Right lobe of liver (tissue), 6 donors: Measurements from ENCODE around the gene RAB42. TPM values are rescaled to one million over a fixed set of nuclear protein-coding genes. Genes with fewer than 3 reads are reported as not detected.

Source experiments
- ATAC-seq, 4 donors: fragments of 200-7000 bp; cut with Tn5 transposase; one replicate each; pipeline ENCODE4 v1.9.1; 2020; ENCODE audit warnings: mild to moderate bottlenecking in 4 of 4, moderate library complexity in 4 of 4
- DNase-seq, 3 donors: peaks; one replicate each; pipeline ENCODE4 v3.0.0-alpha.2; 2020
- H3K27ac ChIP-seq, 3 donors: fragments of 200-600 bp; one replicate each; pipeline ENCODE4 v1.8.0; 2022
- H3K27me3 ChIP-seq, 2 donors: fragments of 200-600 bp; one replicate each; pipeline ENCODE4 v1.8.0; 2022
- H3K36me3 ChIP-seq, 4 donors: fragments of 200-600 bp; sonication (generic) in 1 of 4; one replicate each; pipeline versions ENCODE4 v1.5.1 to v1.8.0; 2017 to 2022; ENCODE audit warnings: control low read depth in 1 of 4
- H3K4me1 ChIP-seq, 4 donors: fragments of 200-600 bp; sonication (generic) in 1 of 4; one replicate each; pipeline versions ENCODE4 v1.5.1 to v1.8.0; 2017 to 2022; ENCODE audit warnings: control low read depth in 1 of 4
- H3K4me3 ChIP-seq, 3 donors: fragments of 200-600 bp; one replicate each; pipeline ENCODE4 v1.8.0; 2022
- H3K9me3 ChIP-seq, 4 donors: fragments of 200-600 bp; sonication (generic) in 1 of 4; one replicate each; pipeline versions ENCODE4 v1.5.1 to v1.8.0; 2017 to 2022; ENCODE audit warnings: control low read depth in 1 of 4
- POLR2A ChIP-seq: fragments of 450-650 bp; IDR thresholded peaks from one replicate; pipeline ENCODE4 v1.6.1; 2017; ENCODE audit warnings: antibody characterized with exemption, mild to moderate bottlenecking
- WGBS: methylation state at CpG from one replicate; pipeline ENCODE4 v1.1.6; 2018; ENCODE audit warnings: low coverage, low lambda C conversion rate; ENCODE audit not compliant: insufficient coverage; ENCODE audit errors: missing lambda C conversion rate; 5-methylcytosine and 5-hydroxymethylcytosine counted together
- intact Hi-C, 2 donors: fragments of 100-400 bp; cut with DNase I; formaldehyde crosslinking; loops; one replicate each; pipeline versions ENCODE4 v1.11.2 to v1.14.1; 2022
- total RNA-seq, 6 experiments: library from RNA; depleted of rRNA in 2 of 6; stranded (reverse); fragments of >200 nt in 2 of 6; fragmentation: NEBNext Ultra II Directional in 3 of 6; extraction: Animal tissue kit (Norgen Biotek cat#: 25700) in 3 of 6; gene quantifications; one replicate each; pipeline versions ENCODE4 v1.1.0 to v1.2.4, GENCODE V29; 2016 to 2023
- TF ChIP-seq, protein P1 (sequence below), 4 donors: fragments of 200-600 bp in 3 of 4; fragments of 450-650 bp in 1 of 4; IDR thresholded peaks; one replicate each; pipeline versions ENCODE4 v1.5.1 to v1.8.0; 2016 to 2022; ENCODE audit warnings: antibody characterized with exemption in 4 of 4, mild to moderate bottlenecking in 2 of 4
- donor health status: DM: no; HTN: yes; CAD: no.
- donor health status: DM: no; HTN: no; CAD: no.
- donor health status: DM: no; HTN: no; CAD: no.
- donor health status: DM: no; HTN: yes; CAD: no.
- donor health status: DM: no; HTN: yes; CAD: no.

RAB42 gene
- total RNA-seq, 6 experiments from 2014 or later = 0.28 to 12.0 (median 1.2) TPM

- no peak overlapping the region for H3K27ac ChIP-seq
- no peaks in the 10 kb centered on the region for H3K4me1 ChIP-seq
- 100% methylated on average over 1 of the region's 2 CpGs for WGBS
- H3K27me3 ChIP-seq = no peaks in the 10 kb centered on the region
- H3K9me3 ChIP-seq = no peaks in the 10 kb centered on the region
- intact Hi-C loops = no loop called here
- H3K36me3 ChIP-seq = peaks cover 0 to 59% (median 12%) of the 10 kb centered on the region in 4 donors
- no peak for DNase-seq
- ATAC-seq = no peak
- TF ChIP-seq, protein P1, sequence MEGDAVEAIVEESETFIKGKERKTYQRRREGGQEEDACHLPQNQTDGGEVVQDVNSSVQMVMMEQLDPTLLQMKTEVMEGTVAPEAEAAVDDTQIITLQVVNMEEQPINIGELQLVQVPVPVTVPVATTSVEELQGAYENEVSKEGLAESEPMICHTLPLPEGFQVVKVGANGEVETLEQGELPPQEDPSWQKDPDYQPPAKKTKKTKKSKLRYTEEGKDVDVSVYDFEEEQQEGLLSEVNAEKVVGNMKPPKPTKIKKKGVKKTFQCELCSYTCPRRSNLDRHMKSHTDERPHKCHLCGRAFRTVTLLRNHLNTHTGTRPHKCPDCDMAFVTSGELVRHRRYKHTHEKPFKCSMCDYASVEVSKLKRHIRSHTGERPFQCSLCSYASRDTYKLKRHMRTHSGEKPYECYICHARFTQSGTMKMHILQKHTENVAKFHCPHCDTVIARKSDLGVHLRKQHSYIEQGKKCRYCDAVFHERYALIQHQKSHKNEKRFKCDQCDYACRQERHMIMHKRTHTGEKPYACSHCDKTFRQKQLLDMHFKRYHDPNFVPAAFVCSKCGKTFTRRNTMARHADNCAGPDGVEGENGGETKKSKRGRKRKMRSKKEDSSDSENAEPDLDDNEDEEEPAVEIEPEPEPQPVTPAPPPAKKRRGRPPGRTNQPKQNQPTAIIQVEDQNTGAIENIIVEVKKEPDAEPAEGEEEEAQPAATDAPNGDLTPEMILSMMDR (IDR thresholded peaks at IDR 0.05) = no peak
- no peak for TF ChIP-seq POLR2A
- H3K4me3 ChIP-seq = no peak overlapping the region
Measured at GRCh38 chr1:28606771-28607170, 14.7 kb downstream of the RAB42 start.

DNA sequence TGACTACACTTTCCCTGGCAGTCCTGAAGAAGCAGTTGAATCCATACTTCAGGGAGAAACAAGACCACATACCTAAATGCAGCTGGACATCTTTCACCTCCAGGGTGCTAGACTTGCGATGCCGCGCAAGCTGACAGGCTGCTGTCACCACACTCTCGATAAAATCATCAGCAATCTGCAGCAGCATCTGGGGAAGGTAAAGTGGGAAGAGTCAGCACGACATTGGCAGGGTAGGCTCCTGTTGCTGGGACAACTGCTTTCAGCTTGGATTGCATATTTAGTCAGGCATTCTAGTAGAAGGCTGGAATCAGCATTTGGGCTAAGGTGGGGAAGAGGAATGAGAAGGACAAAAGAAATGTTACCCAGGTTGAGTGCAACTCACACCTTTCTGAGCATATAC, 21.1 kb downstream of the RAB42 start:
- H3K4me1 ChIP-seq = no peaks in the 10 kb centered on the region
- ATAC-seq (no peak), DNase-seq (no peak)
- intact Hi-C loops = no loop called here
- no peak overlapping the region for H3K4me3 ChIP-seq
- no peaks in the 10 kb centered on the region for H3K9me3 ChIP-seq
- H3K27ac ChIP-seq = no peak overlapping the region
- WGBS = 80% methylated on average over 2 of the region's 5 CpGs
- TF ChIP-seq, protein P1 (IDR thresholded peaks at IDR 0.05) = no peak
- TF ChIP-seq POLR2A = no peak
- H3K27me3 ChIP-seq = no peaks in the 10 kb centered on the region
- peaks cover 0 to 56% (median 7%) of the 10 kb centered on the region in 4 donors for H3K36me3 ChIP-seq

GRCh38 chr1:28631713-28632112, 39.6 kb downstream of the RAB42 start:
- no peak overlapping the region for H3K4me3 ChIP-seq
- DNase-seq = no peak
- TF ChIP-seq, protein P1 (IDR thresholded peaks at IDR 0.05) = no peak
- no peak for TF ChIP-seq POLR2A
- ATAC-seq = no peak
- peaks cover 0 to 4% (median 0%) of the 10 kb centered on the region in 4 donors for H3K4me1 ChIP-seq
- no peak overlapping the region for H3K27ac ChIP-seq
- no peaks in the 10 kb centered on the region for H3K36me3 ChIP-seq
- H3K27me3 ChIP-seq = no peaks in the 10 kb centered on the region
- no peaks in the 10 kb centered on the region for H3K9me3 ChIP-seq
- WGBS = 100% methylated on average over 1 of the region's 1 CpG
- intact Hi-C loops = no loop called here

- 100% methylated on average over 4 of the region's 4 CpGs for WGBS
Measured at GRCh38 chr1:28632560-28632959, 40.5 kb downstream of the RAB42 start.

More at GRCh38 chr1:28632560-28632959, 40.5 kb downstream of the RAB42 start:
- H3K4me1 ChIP-seq = peaks cover 0 to 4% (median 0%) of the 10 kb centered on the region in 4 donors
- intact Hi-C loops = no loop called here
- H3K36me3 ChIP-seq = no peaks in the 10 kb centered on the region
- H3K9me3 ChIP-seq = no peaks in the 10 kb centered on the region
- H3K27me3 ChIP-seq = no peaks in the 10 kb centered on the region
- H3K27ac ChIP-seq = no peak overlapping the region
- no peak for ATAC-seq
- TF ChIP-seq, protein P1 (IDR thresholded peaks at IDR 0.05) = no peak
- TF ChIP-seq POLR2A = no peak
- H3K4me3 ChIP-seq = no peak overlapping the region
- DNase-seq = no peak
